ENCODE data around the gene STARD7.
A peak's percentile ranks its signal among the peaks of the same experiment; 100 is the strongest.

The STARD7 gene

GRCh38 chr2:96156926-96157648 lies 51.5 kb downstream of the STARD7 start:
- TF ChIP-seq, protein P1, sequence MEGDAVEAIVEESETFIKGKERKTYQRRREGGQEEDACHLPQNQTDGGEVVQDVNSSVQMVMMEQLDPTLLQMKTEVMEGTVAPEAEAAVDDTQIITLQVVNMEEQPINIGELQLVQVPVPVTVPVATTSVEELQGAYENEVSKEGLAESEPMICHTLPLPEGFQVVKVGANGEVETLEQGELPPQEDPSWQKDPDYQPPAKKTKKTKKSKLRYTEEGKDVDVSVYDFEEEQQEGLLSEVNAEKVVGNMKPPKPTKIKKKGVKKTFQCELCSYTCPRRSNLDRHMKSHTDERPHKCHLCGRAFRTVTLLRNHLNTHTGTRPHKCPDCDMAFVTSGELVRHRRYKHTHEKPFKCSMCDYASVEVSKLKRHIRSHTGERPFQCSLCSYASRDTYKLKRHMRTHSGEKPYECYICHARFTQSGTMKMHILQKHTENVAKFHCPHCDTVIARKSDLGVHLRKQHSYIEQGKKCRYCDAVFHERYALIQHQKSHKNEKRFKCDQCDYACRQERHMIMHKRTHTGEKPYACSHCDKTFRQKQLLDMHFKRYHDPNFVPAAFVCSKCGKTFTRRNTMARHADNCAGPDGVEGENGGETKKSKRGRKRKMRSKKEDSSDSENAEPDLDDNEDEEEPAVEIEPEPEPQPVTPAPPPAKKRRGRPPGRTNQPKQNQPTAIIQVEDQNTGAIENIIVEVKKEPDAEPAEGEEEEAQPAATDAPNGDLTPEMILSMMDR (IDR thresholded peaks at IDR 0.05; ENCODE audit: low read depth, low read length) = no peak
- no peak for TF ChIP-seq EZH2phosphoT487 (IDR thresholded peaks at IDR 0.05; ENCODE audit: low read depth)
- H3K4me2 ChIP-seq (ENCODE audit: low read length) = peak overlapping the region; percentile 47

GRCh38 chr2:96156011-96156820 lies 52.4 kb downstream of the STARD7 start:
- H3K9me3 ChIP-seq (ENCODE audit: insufficient read depth, low read length) = no peaks in the 10 kb centered on the region
- peaks cover 29% of the 10 kb centered on the region for H3K4me1 ChIP-seq (ENCODE audit: low read length)
- H3K4me3 ChIP-seq (ENCODE audit: low read length) = 0 out of 2 replicates have a peak overlapping the region, but pooled peaks have one; percentile 7
- H3K9ac ChIP-seq (ENCODE audit: low read length) = no peak overlapping the region
- no peaks in the 10 kb centered on the region for H3K36me3 ChIP-seq (replicated peaks; ENCODE audit: low read depth, low read length)
- no peak overlapping the region for H3K27ac ChIP-seq (ENCODE audit: low read length)
- peak overlapping the region; percentile 47 for H3K4me2 ChIP-seq (ENCODE audit: low read length)
- H3K79me2 ChIP-seq (ENCODE audit: low read length) = no peaks in the 10 kb centered on the region
- H2AFZ ChIP-seq (ENCODE audit: low read depth, low read length) = peak overlapping the region; percentile 12; the same call in 1 of the 2 replicates
- H3K27me3 ChIP-seq (ENCODE audit: low read depth, low read length) = no peaks in the 10 kb centered on the region
- H4K20me1 ChIP-seq (ENCODE audit: insufficient read depth, low read length) = no peaks in the 10 kb centered on the region
- TF ChIP-seq EZH2phosphoT487 (IDR thresholded peaks at IDR 0.05; ENCODE audit: low read depth) = no peak
- TF ChIP-seq, protein P1 (IDR thresholded peaks at IDR 0.05; ENCODE audit: low read depth, low read length) = no peak

More at GRCh38 chr2:96156926-96157648, 51.5 kb downstream of the STARD7 start:
- peak overlapping the region; percentile 44; the same call in 1 of the 2 replicates for H3K9ac ChIP-seq (ENCODE audit: low read length)
- peak overlapping the region; percentile 9; the same call in 1 of the 2 replicates for H3K27ac ChIP-seq (ENCODE audit: low read length)
- H3K79me2 ChIP-seq (ENCODE audit: low read length) = no peaks in the 10 kb centered on the region
- H3K4me3 ChIP-seq (ENCODE audit: low read length) = peak overlapping the region; percentile 7
- no peaks in the 10 kb centered on the region for H3K9me3 ChIP-seq (ENCODE audit: insufficient read depth, low read length)
- H3K27me3 ChIP-seq (ENCODE audit: low read depth, low read length) = no peaks in the 10 kb centered on the region
- H3K4me1 ChIP-seq (ENCODE audit: low read length) = peaks cover 34% of the 10 kb centered on the region
- no peaks in the 10 kb centered on the region for H4K20me1 ChIP-seq (ENCODE audit: insufficient read depth, low read length)
- H3K36me3 ChIP-seq (replicated peaks; ENCODE audit: low read depth, low read length) = no peaks in the 10 kb centered on the region
- peak overlapping the region; percentile 12; the same call in 1 of the 2 replicates for H2AFZ ChIP-seq (ENCODE audit: low read depth, low read length)

DNA sequence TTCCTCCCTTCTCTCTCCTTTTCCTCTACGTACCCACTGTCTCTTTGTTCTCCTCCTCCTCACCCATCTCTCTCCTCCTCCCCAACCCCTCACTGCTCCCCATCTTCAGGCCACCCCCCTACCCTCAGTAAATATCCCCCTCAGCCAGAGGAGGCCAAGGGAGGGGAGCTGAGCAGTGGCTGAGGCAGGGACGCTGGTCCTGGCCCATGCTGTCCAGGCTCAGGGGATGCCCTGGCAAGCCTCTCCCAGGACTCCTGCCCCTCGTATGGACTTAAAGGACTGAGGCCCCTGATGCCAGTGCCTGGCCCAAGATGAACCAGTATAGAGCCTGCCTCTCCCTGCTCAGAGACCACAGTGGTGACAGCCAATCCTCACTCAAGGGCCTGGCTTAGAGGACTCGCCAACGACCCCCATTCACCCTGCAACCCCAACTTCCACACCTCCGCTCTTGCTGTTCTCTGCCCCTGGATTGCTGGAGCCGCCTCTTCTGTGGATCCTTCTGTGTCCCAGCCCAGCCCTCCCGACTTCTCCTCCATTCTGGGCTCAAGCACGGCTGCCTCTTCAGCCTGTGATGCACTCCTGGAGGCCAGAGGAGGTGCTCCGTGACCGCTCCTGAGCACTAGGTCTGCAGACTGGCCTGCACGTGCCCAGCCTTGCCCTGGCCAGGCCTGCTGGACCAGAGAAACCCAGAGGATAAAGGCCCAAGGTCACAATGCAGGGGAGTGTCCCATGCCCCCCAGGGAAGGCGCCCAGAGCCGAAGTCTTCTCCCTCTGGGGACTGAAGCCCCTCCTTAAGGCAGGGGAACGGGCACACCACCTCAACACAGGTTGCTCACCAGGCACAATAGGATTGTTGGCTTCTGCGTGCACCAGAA lies 53.9 kb downstream of the STARD7 start:
- no peak overlapping the region for H2AFZ ChIP-seq (ENCODE audit: low read depth, low read length)
- H3K36me3 ChIP-seq (replicated peaks; ENCODE audit: low read depth, low read length) = no peaks in the 10 kb centered on the region
- no peak overlapping the region for H3K4me3 ChIP-seq (ENCODE audit: low read length)
- no peaks in the 10 kb centered on the region for H3K9me3 ChIP-seq (ENCODE audit: insufficient read depth, low read length)
- no peaks in the 10 kb centered on the region for H4K20me1 ChIP-seq (ENCODE audit: insufficient read depth, low read length)
- H3K27ac ChIP-seq (ENCODE audit: low read length) = no peak overlapping the region
- H3K79me2 ChIP-seq (ENCODE audit: low read length) = no peaks in the 10 kb centered on the region
- H3K27me3 ChIP-seq (ENCODE audit: low read depth, low read length) = no peaks in the 10 kb centered on the region
- no peak for TF ChIP-seq EZH2phosphoT487 (IDR thresholded peaks at IDR 0.05; ENCODE audit: low read depth)
- TF ChIP-seq, protein P1 (IDR thresholded peaks at IDR 0.05; ENCODE audit: low read depth, low read length) = no peak
- no peak overlapping the region for H3K4me2 ChIP-seq (ENCODE audit: low read length)
- H3K4me1 ChIP-seq (ENCODE audit: low read length) = peaks cover 34% of the 10 kb centered on the region
- no peak overlapping the region for H3K9ac ChIP-seq (ENCODE audit: low read length)

All from OCI-LY3 (cell line).